ENCODE data around the gene STUM. TPM values are rescaled to one million over a fixed set of nuclear protein-coding genes. Genes with fewer than 3 reads are reported as not detected.
"Not testable (repeated sequence)": the region's sequence is repeated elsewhere in the genome, so short reads cannot be mapped to it uniquely, and the experiment has no call there.

STUM gene
- total RNA-seq, 1 donor from 2014 or later = 0.83 TPM

GRCh38 chr1:226590614-226591013 is 42.0 kb downstream of the STUM start:
- intact Hi-C loops (cut with DNase I) = no loop called here
- no peaks in the 10 kb centered on the region for H3K27me3 ChIP-seq (ENCODE audit: low read depth)
- H3K27ac ChIP-seq = no peak overlapping the region
- no peak for DNase-seq
- H3K9me3 ChIP-seq = no peaks in the 10 kb centered on the region
- ATAC-seq = no peak
- H3K4me1 ChIP-seq = no peaks in the 10 kb centered on the region
- no peaks in the 10 kb centered on the region for H3K36me3 ChIP-seq
- TF ChIP-seq CTCF (IDR thresholded peaks at IDR 0.05) = no peak
- no peak overlapping the region for H3K4me3 ChIP-seq

GRCh38 chr1:226593541-226593940 is 45.0 kb downstream of the STUM start:
- Histone ChIP-seq H3K9me3 (no peaks in the 10 kb centered on the region), H3K4me3 (no peak overlapping the region), H3K36me3 (no peaks in the 10 kb centered on the region), H3K27ac (no peak overlapping the region), H3K27me3 (ENCODE audit: low read depth) (no peaks in the 10 kb centered on the region), H3K4me1 (no peaks in the 10 kb centered on the region)
- ATAC-seq = no peak
- TF ChIP-seq CTCF (IDR thresholded peaks at IDR 0.05) = no peak
- no peak for DNase-seq
- intact Hi-C loops (cut with DNase I) = no loop called here

GRCh38 chr1:226596531-226597165 is 48.1 kb downstream of the STUM start:
- no peak overlapping the region for H3K27ac ChIP-seq
- H3K9me3 ChIP-seq = no peaks in the 10 kb centered on the region
- no peaks in the 10 kb centered on the region for H3K4me1 ChIP-seq
- DNase-seq (no peak), ATAC-seq (no peak)
- H3K36me3 ChIP-seq = no peaks in the 10 kb centered on the region
- H3K27me3 ChIP-seq (ENCODE audit: low read depth) = no peaks in the 10 kb centered on the region
- no peak for TF ChIP-seq CTCF (IDR thresholded peaks at IDR 0.05)
- intact Hi-C loops (cut with DNase I) = no loop called here
- H3K4me3 ChIP-seq = no peak overlapping the region

GRCh38 chr1:226597616-226598454 is 49.3 kb downstream of the STUM start:
- DNase-seq = no peak
- H3K36me3 ChIP-seq = no peaks in the 10 kb centered on the region
- no peaks in the 10 kb centered on the region for H3K27me3 ChIP-seq (ENCODE audit: low read depth)
- no peak overlapping the region for H3K27ac ChIP-seq
- no peak for ATAC-seq
- intact Hi-C loops (cut with DNase I) = no loop called here
- no peak overlapping the region for H3K4me3 ChIP-seq
- H3K4me1 ChIP-seq = no peaks in the 10 kb centered on the region
- H3K9me3 ChIP-seq = no peaks in the 10 kb centered on the region
- no peak for TF ChIP-seq CTCF (IDR thresholded peaks at IDR 0.05)

- ATAC-seq = no peak
- Histone ChIP-seq H3K4me1 (peaks cover 1% of the 10 kb centered on the region), H3K27ac (no peak overlapping the region), H3K36me3 (no peaks in the 10 kb centered on the region), H3K27me3 (ENCODE audit: low read depth) (no peaks in the 10 kb centered on the region), H3K4me3 (no peak overlapping the region), H3K9me3 (no peaks in the 10 kb centered on the region)
- no peak for DNase-seq
- no peak for TF ChIP-seq CTCF (IDR thresholded peaks at IDR 0.05)
- intact Hi-C loops (cut with DNase I) = no loop called here
These were observed 49.9 kb downstream of the STUM start for GRCh38 chr1:226598455-226598849.

- H3K27ac ChIP-seq; H3K36me3 ChIP-seq; DNase-seq; H3K4me1 ChIP-seq; H3K4me3 ChIP-seq; H3K27me3 ChIP-seq (ENCODE audit: low read depth); intact Hi-C loops (cut with DNase I); H3K9me3 ChIP-seq; ATAC-seq: not testable (repeated sequence)
These were observed 50.4 kb downstream of the STUM start for GRCh38 chr1:226598955-226599354.
